ENCODE results near the gene NHLH1. TPM values are rescaled to one million over a fixed set of nuclear protein-coding genes. Genes with fewer than 3 reads are reported as not detected.

The NHLH1 gene
- total and polyA plus RNA-seq, 2 donors (not counting 3 experiments of a cell fraction or from before 2014, with no cell fraction given), result 0.46 TPM

- Histone ChIP-seq H3K9me3 (replicated peaks; ENCODE audit: control insufficient read depth, insufficient read depth, low read length) (no peaks in the 10 kb centered on the region), H3K9ac (replicated peaks; ENCODE audit: extremely low read depth, insufficient read depth, low read length) (no peak overlapping the region), H3K4me1 (ENCODE audit: control insufficient read depth, extremely low read depth, insufficient read depth, low read length) (no peaks in the 10 kb centered on the region), H3K4me3 (replicated peaks in 1 of 3; ENCODE audit: insufficient read depth in 1 of 3, low read depth in 1 of 3, low read length in 3 of 3) (no peak overlapping the region), H3K79me2 (ENCODE audit: control insufficient read depth, insufficient read depth, low read length) (no peaks in the 10 kb centered on the region), H3K36me3 (ENCODE audit: control insufficient read depth in 2 of 2, extremely low read depth in 1 of 2, insufficient read depth in 2 of 2, low read length in 2 of 2) (peaks cover 37 to 61% of the 10 kb centered on the region in 2 experiments), H4K20me1 (replicated peaks; ENCODE audit: control insufficient read depth, extremely low read depth, insufficient read depth, low read length) (no peaks in the 10 kb centered on the region), H3K9me1 (replicated peaks; ENCODE audit: control insufficient read depth, extremely low read depth, insufficient read depth, low read length) (no peaks in the 10 kb centered on the region), H3K4me2 (ENCODE audit: insufficient read depth, low read length) (no peak overlapping the region), H2AFZ (ENCODE audit: low read depth, low read length) (no peak overlapping the region), H3K27ac (ENCODE audit: insufficient read depth, low read depth, low read length) (no peak overlapping the region), H3K27me3 (ENCODE audit: control insufficient read depth in 2 of 2, insufficient read depth in 2 of 2, low read length in 2 of 2) (no peaks in the 10 kb centered on the region)
- CTCF ChIA-PET, result interaction anchor here (0.8 to 8.9 kb wide), 5 partner anchors 17 to 251 kb away, joined by 3 to 100 read pairs (median 3); no protein-coding TSS in a partner anchor
- DNase-seq (ENCODE audit: low read depth, low spot score) (no peak), FAIRE-seq (no peak)
- intact Hi-C loops (cut with micrococcal nuclease), result no loop called here
- dilution Hi-C loops (cut with MboI; ENCODE audit: extremely low pct_ligation_motif_present, low sequenced_read_pairs), result no loop called here
- TF ChIP-seq FOS (IDR thresholded peaks at IDR 0.05; ENCODE audit: borderline replicate concordance, insufficient read depth, low read length) (no peak), MAX (IDR thresholded peaks at IDR 0.05; ENCODE audit: insufficient read depth, insufficient read length) (no peak), EZH2 (IDR thresholded peaks at IDR 0.05; ENCODE audit: borderline replicate concordance, low read depth, low read length, severe bottlenecking) (no peak), JUN (IDR thresholded peaks at IDR 0.05; ENCODE audit: borderline replicate concordance, insufficient read depth, insufficient read length, low read depth) (no peak)
- POLR2A ChIA-PET, result no interaction called here
- BruUV-seq (replicated peaks), result no TSS peak
Observed at GRCh38 chr1:160351629-160352028, 15.2 kb upstream of the NHLH1 start.

GRCh38 chr1:160352555-160352954 is 14.3 kb upstream of the NHLH1 start:
- H3K79me2 ChIP-seq (ENCODE audit: control insufficient read depth, insufficient read depth, low read length), result no peaks in the 10 kb centered on the region
- H3K4me2 ChIP-seq (ENCODE audit: insufficient read depth, low read length), result no peak overlapping the region
- FAIRE-seq (no peak), DNase-seq (ENCODE audit: low read depth, low spot score) (no peak)
- H3K9me3 ChIP-seq (replicated peaks; ENCODE audit: control insufficient read depth, insufficient read depth, low read length), result no peaks in the 10 kb centered on the region
- BruUV-seq (replicated peaks), result no TSS peak
- H3K4me3 ChIP-seq (replicated peaks in 1 of 3; ENCODE audit: insufficient read depth in 1 of 3, low read depth in 1 of 3, low read length in 3 of 3), result no peak overlapping the region
- TF ChIP-seq MAX (IDR thresholded peaks at IDR 0.05; ENCODE audit: insufficient read depth, insufficient read length) (no peak), JUN (IDR thresholded peaks at IDR 0.05; ENCODE audit: borderline replicate concordance, insufficient read depth, insufficient read length, low read depth) (no peak), MYC (IDR thresholded peaks at IDR 0.05; ENCODE audit: low read depth, low read length) (no peak), EZH2 (IDR thresholded peaks at IDR 0.05; ENCODE audit: borderline replicate concordance, low read depth, low read length, severe bottlenecking) (no peak), POLR2AphosphoS5 (IDR thresholded peaks at IDR 0.05; ENCODE audit: insufficient read depth, low read depth, low read length) (no peak)
- no peak overlapping the region for H3K9ac ChIP-seq (replicated peaks; ENCODE audit: extremely low read depth, insufficient read depth, low read length)
- intact Hi-C loops (cut with micrococcal nuclease), result no loop called here
- no peaks in the 10 kb centered on the region for H3K9me1 ChIP-seq (replicated peaks; ENCODE audit: control insufficient read depth, extremely low read depth, insufficient read depth, low read length)
- ChIA-PET POLR2A (interaction anchor here (0.8 kb wide), 1 partner anchor 12 kb away, joined by 3 read pairs; no protein-coding TSS in a partner anchor), CTCF (interaction anchor here (1.0 to 8.9 kb wide), 3 partner anchors 10 to 24 kb away, joined by 3 to 100 read pairs (median 3); no protein-coding TSS in a partner anchor)
- H3K4me1 ChIP-seq (ENCODE audit: control insufficient read depth, extremely low read depth, insufficient read depth, low read length), result no peaks in the 10 kb centered on the region
- no peak overlapping the region for H3K27ac ChIP-seq (ENCODE audit: insufficient read depth, low read depth, low read length)
- H3K27me3 ChIP-seq (ENCODE audit: control insufficient read depth in 2 of 2, insufficient read depth in 2 of 2, low read length in 2 of 2), result no peaks in the 10 kb centered on the region
- H3K36me3 ChIP-seq (ENCODE audit: control insufficient read depth in 2 of 2, extremely low read depth in 1 of 2, insufficient read depth in 2 of 2, low read length in 2 of 2), result peaks cover 37 to 67% of the 10 kb centered on the region in 2 experiments
- dilution Hi-C loops (cut with MboI; ENCODE audit: extremely low pct_ligation_motif_present, low sequenced_read_pairs), result no loop called here
- no peak overlapping the region for H2AFZ ChIP-seq (ENCODE audit: low read depth, low read length)
- H4K20me1 ChIP-seq (replicated peaks; ENCODE audit: control insufficient read depth, extremely low read depth, insufficient read depth, low read length), result no peaks in the 10 kb centered on the region

All from endothelial cell of umbilical vein (primary cell).